ENCODE results near the gene NUDT14. TPM values are rescaled to one million over a fixed set of nuclear protein-coding genes. Genes with fewer than 3 reads are reported as not detected.

The NUDT14 gene
- polyA plus RNA-seq, 1 donor from 2014 or later: 55.0 TPM

GRCh38 chr14:105179191-105179590 lies 1.9 kb downstream of the NUDT14 start:
- H3K36me3 ChIP-seq (ENCODE audit: insufficient read depth, low read length): no peaks in the 10 kb centered on the region
- TF ChIP-seq TAF1 (IDR thresholded peaks at IDR 0.05; ENCODE audit: low read depth) (no peak), EZH2 (IDR thresholded peaks at IDR 0.05; ENCODE audit: borderline replicate concordance, insufficient read depth, low read length, poor library complexity, severe bottlenecking) (no peak), REST (IDR thresholded peaks at IDR 0.05; ENCODE audit: borderline replicate concordance) (no peak), CTCF (IDR thresholded peaks at IDR 0.05; ENCODE audit: poor library complexity, severe bottlenecking) (no peak), POLR2AphosphoS5 (IDR thresholded peaks at IDR 0.05) (no peak), RAD21 (conservative IDR thresholded peaks at IDR 0.05) (no peak), SMC3 (conservative IDR thresholded peaks at IDR 0.05; ENCODE audit: poor library complexity) (no peak), EP300 (conservative IDR thresholded peaks at IDR 0.05; ENCODE audit: poor library complexity, severe bottlenecking) (no peak), MXI1 (conservative IDR thresholded peaks at IDR 0.05; ENCODE audit: poor library complexity, severe bottlenecking) (no peak)

GRCh38 chr14:105178868-105179140 lies 2.3 kb downstream of the NUDT14 start:
- no peaks in the 10 kb centered on the region for H3K9me2 ChIP-seq (ENCODE audit: insufficient read depth, low read length)
- no peak overlapping the region for H3K4me2 ChIP-seq (ENCODE audit: low read length)
- no peaks in the 10 kb centered on the region for H3K36me3 ChIP-seq (ENCODE audit: insufficient read depth, low read length)
- no peaks in the 10 kb centered on the region for H3K9me3 ChIP-seq (ENCODE audit: low read length)
- H3F3A ChIP-seq (ENCODE audit: insufficient read depth, low read length, poor library complexity, severe bottlenecking): no peaks in the 10 kb centered on the region
- H3K4me3 ChIP-seq (ENCODE audit: low read length): no peak overlapping the region
- H3K79me2 ChIP-seq (replicated peaks; ENCODE audit: insufficient read depth, low read length): no peaks in the 10 kb centered on the region
- TF ChIP-seq TAF1 (IDR thresholded peaks at IDR 0.05; ENCODE audit: low read depth) (no peak), REST (IDR thresholded peaks at IDR 0.05; ENCODE audit: borderline replicate concordance) (no peak), EP300 (conservative IDR thresholded peaks at IDR 0.05; ENCODE audit: poor library complexity, severe bottlenecking) (no peak)
- H3K27me3 ChIP-seq (ENCODE audit: insufficient read depth, low read depth, low read length): no peaks in the 10 kb centered on the region
- no peak overlapping the region for H3K9ac ChIP-seq (ENCODE audit: low read length)
- H2AFZ ChIP-seq (ENCODE audit: low read depth, low read length): no peak overlapping the region
- H4K20me1 ChIP-seq (ENCODE audit: insufficient read depth): no peaks in the 10 kb centered on the region
- H3K27ac ChIP-seq (ENCODE audit: low read length): no peak overlapping the region

More at GRCh38 chr14:105179191-105179590, 1.9 kb downstream of the NUDT14 start:
- no peaks in the 10 kb centered on the region for H3K9me2 ChIP-seq (ENCODE audit: insufficient read depth, low read length)
- H3K4me3 ChIP-seq (ENCODE audit: low read length): no peak overlapping the region
- H2AFZ ChIP-seq (ENCODE audit: low read depth, low read length): no peak overlapping the region
- no peaks in the 10 kb centered on the region for H4K20me1 ChIP-seq (ENCODE audit: insufficient read depth)
- H3K79me2 ChIP-seq (replicated peaks; ENCODE audit: insufficient read depth, low read length): no peaks in the 10 kb centered on the region
- no peak overlapping the region for H3K9ac ChIP-seq (ENCODE audit: low read length)
- H3K9me3 ChIP-seq (ENCODE audit: low read length): no peaks in the 10 kb centered on the region
- H3K27me3 ChIP-seq (ENCODE audit: insufficient read depth, low read depth, low read length): no peaks in the 10 kb centered on the region
- no peak overlapping the region for H3K27ac ChIP-seq (ENCODE audit: low read length)
- H3K4me2 ChIP-seq (ENCODE audit: low read length): no peak overlapping the region
- no peaks in the 10 kb centered on the region for H3F3A ChIP-seq (ENCODE audit: insufficient read depth, low read length, poor library complexity, severe bottlenecking)

Measured in neural cell (in vitro differentiated cells).